GM21515 (cell line): ENCODE results near the gene GRK4.
"Not testable (repeated sequence)": the region's sequence is repeated elsewhere in the genome, so short reads cannot be mapped to it uniquely, and the experiment has no call there.

Experiments used
- ATAC-seq: cut with Tn5 transposase; IDR thresholded peaks from one replicate; pipeline ENCODE4 v1.9.1; 2021; ENCODE audit not compliant: unreplicated experiment

Gene GRK4

DNA sequence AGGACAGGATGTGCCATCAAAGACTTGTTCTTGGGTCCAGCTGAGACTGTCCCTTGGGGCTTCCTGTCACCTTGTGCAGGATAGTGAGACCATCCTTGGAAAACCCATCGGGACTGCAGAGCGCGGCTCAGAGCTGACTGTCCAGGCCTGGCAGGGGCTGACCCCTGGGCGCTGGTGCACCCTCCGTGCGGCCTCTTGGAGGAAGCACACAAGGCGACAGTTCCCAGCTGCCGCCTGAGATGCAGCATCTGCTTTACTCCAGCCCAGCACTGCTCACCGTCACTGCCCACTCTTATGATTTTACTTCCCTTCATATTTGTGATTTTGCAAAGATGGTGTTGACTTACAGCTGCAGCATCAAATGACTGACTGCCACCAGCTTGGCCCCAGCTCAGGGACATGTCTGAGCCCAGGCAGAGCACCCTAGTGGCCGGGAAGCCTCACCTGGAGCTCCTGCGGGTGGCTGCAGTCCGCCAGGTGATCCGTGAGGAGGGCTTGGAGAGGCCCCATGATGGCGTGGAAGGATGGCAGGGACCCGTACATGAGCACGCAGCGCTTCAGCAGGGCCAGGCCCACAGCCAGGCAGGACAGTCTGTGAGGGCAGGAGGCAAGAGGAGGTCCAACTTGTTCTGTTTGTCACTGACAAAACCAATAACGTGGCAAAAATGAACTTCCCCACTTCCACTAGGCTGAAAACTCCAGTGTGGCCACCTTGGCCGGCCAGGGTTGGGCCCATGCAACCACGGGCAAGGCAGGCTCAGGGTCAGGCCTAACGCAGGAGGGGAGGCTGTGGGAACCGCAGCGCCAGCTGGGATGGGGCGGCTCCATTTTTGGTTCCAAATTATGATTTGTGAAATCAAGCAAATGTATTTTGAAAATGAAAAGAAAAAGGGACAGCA, 22.0 kb upstream of the GRK4 start:
- no peak for ATAC-seq

DNA sequence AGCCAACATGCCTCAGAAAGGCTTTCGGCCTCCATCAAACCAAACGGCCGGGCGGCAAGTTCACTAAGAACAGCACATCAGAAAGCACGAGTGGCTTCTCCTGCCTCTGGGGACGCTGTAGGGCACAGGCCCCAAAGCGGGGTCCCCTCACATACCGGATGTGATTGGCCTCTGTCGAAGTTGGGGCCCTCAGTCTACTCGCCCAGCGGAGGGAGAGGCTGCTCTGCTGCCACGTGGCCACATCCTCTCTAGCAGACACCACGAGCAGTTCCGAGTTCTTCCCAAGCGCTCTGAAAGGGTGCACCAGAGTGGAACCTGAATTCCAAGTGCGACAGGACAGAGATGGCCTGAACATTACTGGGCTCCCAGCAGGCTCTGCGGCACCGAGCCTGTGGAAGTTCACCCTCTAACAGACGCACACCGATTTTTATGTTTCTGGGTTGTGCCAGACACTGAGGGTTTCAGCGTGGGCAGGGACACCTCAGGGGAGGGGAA, 21.3 kb upstream of the GRK4 start:
- no peak for ATAC-seq

DNA sequence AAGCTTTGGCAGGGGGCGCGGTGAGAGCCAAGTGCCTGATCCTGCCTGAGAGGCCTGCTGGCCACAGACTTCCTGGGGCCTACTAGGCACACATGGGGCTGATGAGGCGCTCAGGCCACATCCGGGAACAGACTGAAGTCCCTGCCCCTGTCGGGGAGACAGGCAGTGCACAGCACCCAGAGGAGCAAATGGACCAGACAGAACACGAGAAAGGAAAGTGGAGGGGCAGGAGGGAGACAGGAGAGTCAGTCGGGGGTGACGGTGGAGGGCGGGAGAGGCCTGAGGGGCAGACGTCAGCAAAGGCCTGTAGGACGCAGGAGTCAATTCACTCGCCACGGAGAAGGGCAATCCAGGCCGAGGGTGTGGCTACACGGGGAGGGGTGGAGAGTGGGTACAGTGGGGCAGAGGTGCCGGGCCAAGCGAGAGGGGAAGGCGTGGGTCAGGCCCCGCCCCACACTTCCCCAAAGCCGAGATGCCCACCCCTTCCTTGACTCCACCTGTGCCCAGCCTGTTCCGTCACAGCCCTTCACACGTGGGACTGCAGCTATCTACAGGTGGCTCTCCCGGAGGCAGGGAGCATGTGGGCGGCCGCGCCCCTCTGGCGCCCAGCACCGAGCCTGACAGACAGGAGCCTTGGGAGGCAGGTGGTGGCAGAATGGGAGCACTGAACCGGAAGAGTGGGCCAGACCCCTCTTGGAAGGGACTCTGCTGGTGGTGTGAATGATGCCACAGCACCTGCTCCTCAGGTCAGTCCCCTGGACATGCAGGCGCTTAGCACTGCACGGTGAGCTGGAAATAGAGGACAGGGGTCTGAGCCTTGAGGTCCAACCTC, 20.6 kb upstream of the GRK4 start:
- no peak for ATAC-seq

DNA sequence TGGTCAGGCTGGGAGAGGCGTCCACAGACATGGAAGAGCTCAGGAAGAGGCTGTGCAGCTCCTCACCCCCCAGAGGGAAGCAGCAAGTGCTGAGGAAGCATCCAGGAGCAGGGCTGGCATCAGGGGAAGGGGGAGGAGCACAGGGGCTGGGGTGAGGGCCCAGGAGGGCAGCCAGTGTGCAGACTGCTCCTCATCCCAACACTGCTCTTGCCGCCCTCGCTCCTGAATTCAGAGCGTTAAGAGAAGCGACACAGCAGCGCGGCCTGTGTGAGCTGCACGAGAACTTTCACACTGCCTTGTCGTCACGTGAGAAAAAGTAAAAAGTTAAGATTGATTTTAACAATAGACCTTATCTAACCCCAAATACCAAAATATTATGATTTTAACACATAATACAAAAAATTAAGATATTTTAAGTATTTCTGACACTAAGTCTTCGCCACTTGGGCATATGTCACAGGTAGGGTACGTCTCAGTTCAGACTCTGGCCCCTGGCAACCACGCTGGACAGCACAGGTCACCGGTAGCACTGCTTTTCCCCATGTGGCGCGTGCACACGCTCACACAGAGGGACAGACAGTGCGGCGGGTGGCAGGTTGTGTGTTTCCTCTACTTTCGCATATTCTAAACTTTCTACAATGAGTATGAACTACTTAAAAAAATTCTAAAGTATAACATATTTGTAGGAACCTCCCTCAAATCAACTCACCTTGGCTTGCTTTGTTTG, 19.8 kb upstream of the GRK4 start:
- ATAC-seq = no peak

DNA sequence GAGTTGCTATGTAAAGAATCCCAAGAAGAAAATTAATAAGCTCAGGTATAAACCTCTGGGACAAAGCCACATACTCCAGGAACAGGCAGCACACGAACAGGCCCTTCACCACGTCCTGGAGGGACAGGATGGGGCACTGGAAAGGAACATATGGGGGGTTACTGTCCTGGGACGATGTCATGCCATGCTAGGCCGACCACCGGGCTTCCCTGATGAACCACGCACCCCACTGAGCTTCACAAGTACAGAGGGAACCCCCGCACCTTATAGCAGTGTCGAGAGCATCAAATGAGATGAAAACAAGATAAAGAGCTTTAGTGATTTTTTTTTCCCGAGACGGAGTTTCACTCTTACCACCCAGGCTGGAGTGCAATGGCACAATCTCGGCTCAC, 19.3 kb upstream of the GRK4 start:
- no peak for ATAC-seq

DNA sequence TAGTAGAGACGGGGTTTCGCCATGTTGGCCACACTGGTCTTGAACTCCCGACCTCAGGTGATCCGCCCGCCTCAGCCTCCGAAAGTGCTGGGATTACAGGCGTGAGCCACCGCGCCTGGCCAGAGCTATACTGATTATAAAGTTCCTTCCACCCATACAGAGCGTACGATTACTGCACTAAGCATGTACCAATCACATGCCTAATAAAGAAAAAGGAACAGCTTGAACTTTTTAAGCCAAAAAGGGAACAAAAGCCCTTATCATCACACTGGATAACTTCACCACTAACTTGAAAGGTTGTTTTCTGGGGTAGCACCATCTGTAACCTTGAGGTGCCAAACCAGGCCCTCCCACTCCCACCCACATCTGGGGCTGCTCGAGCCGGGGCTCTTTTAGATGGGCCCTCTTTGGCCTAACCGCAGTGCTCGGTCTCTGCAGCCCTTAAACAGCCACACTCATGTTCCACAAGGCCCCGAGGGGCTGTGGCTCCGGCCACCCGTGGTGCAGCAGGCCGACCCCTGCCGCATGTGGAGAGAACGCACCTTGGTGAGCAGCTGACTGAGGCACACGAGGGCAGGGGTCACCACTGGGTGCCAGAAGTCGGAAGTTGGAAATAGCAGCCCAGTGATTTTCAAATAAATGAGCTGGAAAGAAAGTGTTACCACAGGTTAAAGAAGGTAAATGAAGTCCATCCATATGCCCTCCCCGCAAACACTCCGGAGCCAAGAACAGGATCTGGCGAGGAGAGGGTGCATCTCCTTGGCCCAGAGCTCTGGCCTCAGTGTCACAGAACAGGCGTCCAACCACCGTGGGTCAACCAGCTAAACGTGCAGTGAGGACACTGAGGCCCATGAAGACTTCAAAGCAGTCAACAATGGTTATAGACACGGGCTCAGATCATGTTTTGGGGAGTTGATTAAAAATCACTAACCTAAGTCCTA, 18.5 kb upstream of the GRK4 start:
- ATAC-seq = no peak

DNA sequence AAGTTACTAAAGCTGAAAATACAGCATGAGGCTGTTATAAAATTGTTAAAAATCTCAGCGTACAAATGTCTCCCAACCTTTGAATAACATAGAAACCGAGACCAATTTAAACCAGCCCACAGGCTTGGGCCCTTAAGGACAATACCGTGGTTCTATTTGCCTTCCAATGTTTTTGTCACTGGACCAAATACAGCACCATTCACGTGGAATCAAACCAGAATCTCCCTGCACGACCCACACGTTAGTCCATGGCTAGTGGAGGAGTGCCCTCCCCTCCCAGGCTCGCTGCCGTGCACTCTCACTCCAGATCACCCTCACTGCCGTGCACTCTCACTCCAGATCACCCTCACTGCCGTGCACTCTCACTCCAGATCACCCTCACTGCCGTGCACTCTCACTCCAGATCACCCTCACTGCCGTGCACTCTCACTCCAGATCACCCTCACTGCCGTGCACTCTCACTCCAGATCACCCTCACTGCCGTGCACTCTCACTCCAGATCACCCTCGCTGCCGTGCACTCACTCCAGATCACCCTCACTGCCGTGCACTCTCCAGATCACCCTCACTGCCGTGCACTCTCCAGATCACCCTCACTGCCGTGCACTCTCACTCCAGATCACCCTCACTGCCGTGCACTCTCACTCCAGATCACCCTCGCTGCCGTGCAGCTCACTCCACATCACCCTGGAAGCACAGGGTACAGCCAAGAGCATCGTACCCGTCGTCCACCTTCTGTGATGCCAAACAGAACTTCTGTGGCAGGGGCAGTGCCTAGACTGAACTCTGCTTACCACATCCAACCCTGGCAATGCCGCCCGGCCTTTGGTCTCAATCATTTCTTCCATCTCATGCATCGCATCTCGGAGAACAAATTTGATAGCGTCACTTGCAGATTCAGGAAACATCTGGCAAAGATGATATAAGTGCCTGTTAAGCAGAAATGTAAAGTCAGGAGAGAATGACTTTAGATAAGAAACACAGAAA, 17.5 kb upstream of the GRK4 start:
- not testable (repeated sequence) for ATAC-seq

DNA sequence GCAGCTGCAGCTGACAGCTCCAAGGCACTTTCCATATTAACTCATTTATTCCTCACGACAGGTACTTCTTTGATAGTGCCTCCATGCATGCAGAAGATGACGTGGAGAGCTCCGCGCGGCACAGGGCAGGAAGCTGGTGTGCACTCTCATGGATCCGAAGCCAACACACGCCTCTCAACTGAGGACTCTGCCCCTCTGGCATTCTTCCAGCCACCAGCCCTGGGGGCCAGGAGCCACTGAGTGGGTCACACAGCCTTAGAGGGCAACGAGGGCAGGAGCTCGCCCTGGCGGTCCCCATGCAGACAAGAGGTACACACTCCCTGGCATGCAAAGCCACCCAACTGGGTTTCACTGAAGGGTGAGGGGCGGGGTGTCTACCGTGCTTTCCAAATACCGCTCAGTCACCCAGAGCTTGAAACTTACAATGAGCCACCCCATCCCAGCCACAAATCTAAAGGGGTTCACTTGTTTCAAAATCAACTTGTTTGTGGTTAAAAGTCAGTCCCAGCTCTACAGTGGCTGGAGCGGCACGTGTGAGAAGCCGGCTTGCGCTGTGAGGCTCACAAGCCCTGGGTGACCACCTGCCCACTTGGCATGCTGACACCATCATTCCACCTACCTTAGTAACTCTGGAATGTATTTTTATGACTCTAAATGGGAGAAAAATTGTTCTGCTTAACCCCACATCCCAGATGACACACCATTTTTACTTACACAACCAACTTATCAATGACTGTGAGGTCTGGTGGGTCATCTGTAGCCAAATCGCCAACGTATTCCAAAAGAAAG, 16.4 kb upstream of the GRK4 start:
- ATAC-seq = no peak

DNA sequence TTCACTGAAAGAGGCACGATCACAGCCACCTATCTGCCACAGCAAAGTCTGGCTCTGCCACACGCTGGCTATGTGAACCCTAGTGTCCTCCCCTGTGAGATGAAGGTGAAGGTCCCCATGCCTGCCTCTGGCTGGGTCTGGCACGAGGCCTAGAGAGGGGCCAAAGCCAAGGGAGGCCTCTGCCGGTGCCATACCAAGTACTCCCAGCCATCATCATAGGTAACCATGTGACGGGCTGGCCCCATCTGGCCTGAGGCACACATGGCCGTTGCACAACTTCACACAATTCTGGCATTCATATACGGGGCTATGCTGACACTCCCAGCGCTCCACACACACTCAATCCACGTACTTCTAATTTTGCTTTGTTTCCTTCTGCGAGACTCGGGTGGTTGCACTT, 15.4 kb upstream of the GRK4 start:
- no peak for ATAC-seq

DNA sequence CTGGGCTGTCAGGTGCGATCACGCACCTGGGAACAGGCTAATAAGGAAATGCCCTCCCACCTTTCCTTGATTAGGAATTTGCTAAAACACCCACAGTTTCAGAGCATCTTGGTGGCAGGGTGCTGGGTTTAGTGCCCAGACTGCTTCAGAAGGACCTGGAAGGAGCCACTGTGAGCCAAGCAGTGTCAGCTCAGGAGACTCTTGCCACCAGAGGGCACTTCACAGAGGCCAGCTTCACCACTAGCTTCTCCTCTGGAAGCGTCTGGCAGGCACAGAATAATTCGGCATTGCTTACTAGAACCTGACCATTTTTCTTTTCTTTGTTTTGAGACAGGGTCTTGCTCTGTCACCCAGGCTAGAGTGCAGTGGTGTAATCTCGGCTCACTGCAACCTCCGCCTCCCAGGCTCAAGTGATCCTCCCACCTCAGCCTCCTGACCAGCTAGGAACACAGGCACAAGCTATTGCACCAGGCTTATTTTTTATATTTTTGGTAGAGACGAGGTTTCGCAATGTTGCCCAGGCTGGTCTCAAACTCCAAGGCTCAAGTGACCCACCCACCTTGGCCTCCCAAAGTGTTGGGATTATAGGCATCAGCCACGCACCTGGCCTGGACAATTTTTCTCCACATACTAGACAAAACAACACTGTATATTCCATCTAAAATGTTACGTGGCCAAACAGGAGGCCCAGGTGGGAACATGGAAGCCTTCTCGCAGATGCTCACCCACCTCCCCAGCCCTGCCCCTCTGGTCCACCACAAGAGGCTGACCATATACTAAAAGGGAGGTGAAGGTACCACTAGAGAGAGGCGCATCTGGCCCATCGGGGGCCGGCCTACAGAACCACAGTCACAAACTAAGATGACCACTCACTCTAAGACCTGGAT, 14.2 kb upstream of the GRK4 start:
- no peak for ATAC-seq

DNA sequence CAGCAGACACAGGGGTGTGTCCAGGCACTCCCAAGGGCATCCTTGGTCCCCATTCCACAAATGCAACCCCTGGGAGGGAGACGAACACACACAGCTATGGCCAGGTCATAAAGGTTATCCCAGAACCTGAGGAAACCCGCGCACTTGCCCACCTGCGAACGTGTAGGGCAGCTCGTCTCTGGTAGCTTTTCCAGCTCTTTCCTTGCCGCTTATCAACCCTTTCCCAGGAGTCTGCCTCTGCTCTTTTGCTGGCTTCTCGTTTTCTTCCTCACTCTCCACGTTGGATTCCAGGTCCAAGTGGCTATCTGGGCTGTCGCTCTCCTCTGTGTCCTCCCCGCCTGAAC, 13.6 kb upstream of the GRK4 start:
- ATAC-seq = no peak

DNA sequence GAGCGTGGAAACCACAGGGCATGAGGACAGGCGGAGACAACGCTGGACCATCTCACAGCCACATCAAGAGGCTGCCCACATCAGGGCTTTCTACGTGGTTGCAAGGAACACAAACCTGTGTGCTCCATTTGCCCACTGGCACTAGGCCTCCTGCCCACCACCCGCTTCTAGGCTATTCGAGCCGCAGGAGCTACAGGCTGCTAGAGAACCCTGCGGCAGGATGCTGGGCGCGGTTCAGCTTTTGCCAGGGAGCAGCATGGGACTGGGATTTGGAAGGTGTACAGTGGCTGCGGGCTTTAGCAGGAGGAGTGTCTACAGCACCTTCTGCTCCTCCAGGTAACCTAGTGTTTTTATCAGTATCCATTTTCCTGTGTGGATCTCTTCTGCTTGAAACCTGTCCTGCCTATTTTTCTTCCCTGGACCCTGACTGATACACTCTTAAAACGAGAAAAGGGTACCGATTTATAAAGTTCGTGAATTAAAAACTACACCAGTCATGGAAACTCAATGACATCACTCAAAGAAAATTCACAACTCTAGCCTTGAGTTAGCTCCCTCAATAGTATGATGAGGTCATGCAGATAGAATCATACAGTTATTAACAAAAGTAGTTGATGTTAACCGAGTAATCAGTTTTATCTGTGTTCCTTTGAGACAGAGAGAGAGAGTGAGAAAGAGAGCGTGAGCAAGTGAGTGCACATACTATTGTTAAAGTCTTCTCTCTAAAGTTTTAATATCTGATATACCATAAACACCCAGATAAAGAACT, 13.0 kb upstream of the GRK4 start:
- no peak for ATAC-seq

DNA sequence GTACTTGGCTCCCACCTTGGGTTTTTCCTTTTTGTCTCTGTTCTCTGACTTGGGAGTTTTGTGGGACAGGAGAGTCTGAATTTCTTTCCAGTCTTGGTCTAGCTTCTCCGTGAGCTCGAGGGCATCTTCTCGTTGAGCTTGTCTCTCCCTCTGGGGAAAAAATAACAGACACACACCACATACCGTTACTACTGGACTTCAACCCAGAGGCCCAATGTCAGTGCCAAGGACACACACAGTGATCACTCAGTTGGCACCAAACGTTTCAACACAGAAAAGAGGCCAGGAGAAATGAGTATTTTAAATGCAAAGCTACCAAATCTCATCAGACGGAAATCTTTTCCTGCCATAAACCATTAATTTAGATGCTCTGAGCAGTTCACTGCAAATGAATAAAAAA, 9.9 kb upstream of the GRK4 start:
- no peak for ATAC-seq

DNA sequence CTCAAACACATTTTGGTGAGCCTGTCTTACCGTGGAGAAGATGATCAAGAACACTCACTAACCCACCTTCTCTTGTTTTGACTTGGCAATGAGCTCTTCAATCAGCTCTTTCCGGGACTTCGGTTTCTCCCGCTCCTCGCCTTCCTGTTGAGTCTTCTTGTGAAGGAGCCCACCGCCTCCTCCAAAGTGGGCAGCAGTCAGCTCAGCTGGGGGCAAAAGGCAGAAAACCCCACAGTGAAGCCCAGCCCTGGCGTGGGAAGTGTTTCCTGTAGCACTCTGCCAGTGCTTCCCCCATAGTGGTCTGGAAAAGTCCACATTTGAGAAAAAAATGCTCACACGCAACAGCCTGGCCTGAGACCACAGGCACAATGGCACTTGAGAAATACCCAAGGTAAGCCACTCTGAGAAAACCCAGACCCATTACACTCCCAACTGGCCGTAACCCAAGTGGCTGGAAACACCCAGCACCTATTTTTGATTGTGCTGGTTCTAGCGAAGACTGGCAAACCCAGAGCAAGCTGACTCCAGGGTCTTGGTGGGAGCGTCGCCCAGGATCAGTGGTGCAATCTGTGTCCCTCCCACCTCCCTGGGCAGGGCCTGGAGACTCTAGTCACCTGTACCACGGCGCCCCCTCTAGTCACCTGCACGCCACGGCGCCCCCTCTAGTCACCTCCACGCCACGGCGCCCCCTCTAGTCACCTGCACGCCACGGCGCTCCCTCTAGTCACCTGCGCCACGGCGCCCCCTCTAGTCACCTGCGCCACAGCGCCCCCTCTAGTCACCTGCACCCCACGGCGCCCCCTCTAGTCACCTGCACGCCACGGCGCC, 8.8 kb upstream of the GRK4 start:
- peak; percentile 39 for ATAC-seq

DNA sequence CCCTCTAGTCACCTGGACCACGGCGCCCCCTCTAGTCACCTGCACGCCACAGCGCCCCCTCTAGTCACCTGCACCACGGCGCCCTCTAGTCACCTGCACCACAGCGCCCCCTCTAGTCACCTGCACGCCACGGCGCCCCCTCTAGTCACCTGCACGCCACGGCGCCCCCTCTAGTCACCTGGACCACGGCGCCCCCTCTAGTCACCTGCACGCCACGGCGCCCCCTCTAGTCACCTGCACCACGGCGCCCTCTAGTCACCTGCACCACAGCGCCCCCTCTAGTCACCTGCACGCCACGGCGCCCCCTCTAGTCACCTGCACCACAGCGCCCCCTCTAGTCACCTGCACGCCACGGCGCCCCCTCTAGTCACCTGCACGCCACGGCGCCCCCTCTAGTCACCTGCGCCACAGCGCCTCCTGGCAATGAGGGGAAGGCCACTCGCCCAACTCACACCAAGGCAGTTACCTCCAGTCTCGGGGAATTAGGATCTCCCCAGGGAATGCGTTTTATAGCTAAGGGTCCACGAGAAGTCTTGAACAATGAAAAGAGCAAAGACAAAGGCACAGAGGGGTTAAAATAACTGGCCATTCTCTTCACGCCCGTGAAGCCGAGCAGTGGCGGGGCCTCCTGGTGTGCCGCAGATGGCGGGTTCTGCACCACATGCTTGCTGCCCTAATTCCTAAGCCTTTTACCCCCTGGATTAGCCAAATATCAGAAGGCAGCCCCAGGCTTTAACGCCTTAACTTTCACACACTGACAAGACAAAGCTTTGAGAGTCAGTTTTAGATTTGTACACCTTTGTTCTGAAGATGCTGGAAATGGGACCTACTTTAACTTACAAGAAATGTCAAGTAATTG, 8.0 kb upstream of the GRK4 start:
- not testable (repeated sequence) for ATAC-seq
